SH-SY5Y (cell line): ENCODE measurements around the gene IGF1.

ENCODE experiments used
- GATA2 ChIP-seq: IDR thresholded peaks from 2 replicates; pipeline ENCODE4 v1.6.1; 2011; ENCODE audit warnings: mild to moderate bottlenecking, low read depth, low read length
- GATA3 ChIP-seq: IDR thresholded peaks from 2 replicates; pipeline ENCODE4 v1.6.1; 2011; ENCODE audit warnings: low read depth, mild to moderate bottlenecking, low read length, moderate library complexity

IGF1 gene

GRCh38 chr12:102481705-102482425 is 1.5 kb upstream of the IGF1 start:
- TF ChIP-seq GATA3 (no peak), GATA2 (no peak)

- TF ChIP-seq GATA3 (no peak), GATA2 (no peak)
Observed at GRCh38 chr12:102479939-102480338, 424 bp downstream of the IGF1 start.

GRCh38 chr12:102479099-102479885 is 1.1 kb downstream of the IGF1 start:
- TF ChIP-seq GATA3, result no peak
- TF ChIP-seq GATA2, result no peak

- TF ChIP-seq GATA3, result no peak
- TF ChIP-seq GATA2, result no peak
Observed at GRCh38 chr12:102478405-102479098, 1.8 kb downstream of the IGF1 start.

- no peak for TF ChIP-seq GATA2
Observed at GRCh38 chr12:102475355-102475754, 5.0 kb downstream of the IGF1 start.

- TF ChIP-seq GATA3 (no peak), GATA2 (no peak)
Observed at GRCh38 chr12:102474438-102475064, 5.8 kb downstream of the IGF1 start.

GRCh38 chr12:102472496-102472895 is 7.9 kb downstream of the IGF1 start:
- TF ChIP-seq GATA2 (no peak), GATA3 (no peak)

- TF ChIP-seq GATA2, result no peak
- no peak for TF ChIP-seq GATA3
Observed at GRCh38 chr12:102471556-102471955, 8.8 kb downstream of the IGF1 start.

GRCh38 chr12:102470945-102471344 is 9.4 kb downstream of the IGF1 start:
- TF ChIP-seq GATA3, result no peak
- TF ChIP-seq GATA2, result no peak

- TF ChIP-seq GATA3, result no peak
- TF ChIP-seq GATA2, result no peak
Observed at GRCh38 chr12:102468261-102468915, 12.0 kb downstream of the IGF1 start.

GRCh38 chr12:102465762-102466560 is 14.4 kb downstream of the IGF1 start:
- TF ChIP-seq GATA3 (no peak), GATA2 (no peak)

- no peak for TF ChIP-seq GATA2
- TF ChIP-seq GATA3, result no peak
Observed at GRCh38 chr12:102463659-102464249, 16.6 kb downstream of the IGF1 start.
